Activated CD4-positive, alpha-beta T cell treated with anti-CD3 and anti-CD28 coated beads, Interleukin-2, amount 50 U/mL, for 1 hour (primary cell): Measurements from ENCODE around the gene HAUS8.
"Not testable (repeated sequence)": the region's sequence is repeated elsewhere in the genome, so short reads cannot be mapped to it uniquely, and the experiment has no call there.

Experiments used
- DNase-seq: peaks from one replicate; pipeline ENCODE4 v3.0.0-alpha.2; 2020

Gene HAUS8

DNA sequence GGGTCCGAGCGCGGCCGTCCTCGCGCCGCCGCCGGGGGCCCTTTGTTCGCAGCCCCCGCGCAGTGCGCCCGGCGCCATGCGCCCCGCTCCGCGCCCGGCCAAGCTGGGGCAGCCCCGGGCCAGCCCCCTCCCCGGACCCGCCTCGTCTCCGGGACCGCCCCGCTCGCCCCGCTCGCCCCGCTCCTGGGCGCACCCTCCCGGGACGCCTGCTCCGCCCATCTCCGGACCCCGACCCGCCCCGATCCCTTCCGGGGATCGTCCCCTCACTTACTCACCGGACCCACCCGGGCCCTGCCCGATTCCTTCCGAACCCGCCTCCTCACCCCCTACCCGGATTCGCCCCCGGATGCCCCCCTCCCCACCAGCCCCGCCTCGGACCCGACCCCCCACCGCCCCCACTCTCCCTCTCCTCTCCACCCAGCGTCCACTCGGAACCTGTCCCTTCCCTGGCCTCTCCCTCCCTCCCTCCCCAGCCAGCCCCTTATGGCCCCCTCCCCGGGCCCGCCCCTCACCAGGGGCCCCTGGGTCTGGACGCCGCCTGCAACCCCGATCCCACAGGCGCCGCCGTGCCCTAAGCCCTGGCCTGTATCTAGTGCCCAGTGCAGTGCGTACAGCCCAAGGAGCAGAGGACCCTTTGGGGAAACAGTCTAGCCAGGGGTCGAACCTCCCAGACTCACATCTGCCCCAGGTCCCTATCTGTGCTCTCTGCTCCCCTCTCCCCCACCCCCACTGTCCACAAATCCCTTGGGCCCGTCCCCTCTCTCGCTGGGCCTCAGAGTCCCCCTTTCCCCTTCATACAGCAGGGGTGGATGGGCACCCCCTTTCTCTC is 48.3 kb downstream of the HAUS8 start, which contains the start of gene CPAMD8:
TSS of gene CPAMD8 (minus strand) at position 105 of the 829 bp plus-strand sequence. CDS start 168 bp downstream, outside the sequence.
- DNase-seq, result no peak

- no peak for DNase-seq
Observed at GRCh38 chr19:17025991-17026658, 49.1 kb downstream of the HAUS8 start.

DNA sequence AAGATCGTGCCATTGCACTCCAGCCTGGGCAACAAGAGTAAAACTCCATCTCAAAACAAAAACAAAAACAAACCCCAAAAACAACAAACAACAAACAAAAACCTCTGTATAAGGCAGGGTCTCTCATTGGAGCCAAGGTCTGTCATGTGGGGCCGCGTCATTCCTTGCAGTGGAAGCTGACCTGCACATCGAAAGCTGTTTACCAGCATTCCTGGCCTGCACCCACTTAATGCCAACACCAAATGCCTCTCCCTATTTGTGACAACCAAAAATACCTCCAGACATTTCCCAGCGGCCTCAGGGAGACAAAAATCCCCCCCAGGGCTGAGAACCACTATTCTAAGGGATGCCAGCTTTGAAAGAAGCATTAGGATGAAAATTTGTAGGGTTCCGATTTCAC is 49.9 kb downstream of the HAUS8 start:
- no peak for DNase-seq

DNA sequence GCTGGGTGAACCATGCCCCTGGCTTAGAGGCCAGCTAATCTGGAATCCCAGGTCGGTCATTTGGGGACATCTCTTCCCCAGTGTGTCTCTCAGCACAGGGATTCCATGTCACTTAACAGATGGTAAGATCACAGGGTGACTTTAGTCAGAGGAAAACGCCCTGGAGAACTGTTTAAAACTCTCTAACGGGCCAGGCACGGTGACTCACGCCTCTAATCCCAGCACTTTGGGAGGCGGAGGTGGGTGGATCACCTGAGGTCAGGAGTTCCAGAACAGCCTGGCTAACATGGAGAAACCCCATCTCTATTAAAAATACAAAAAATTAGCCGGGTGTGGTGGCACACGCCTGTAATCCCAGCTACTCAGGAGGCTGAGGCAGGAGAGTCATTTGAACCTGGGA is 50.3 kb downstream of the HAUS8 start:
- DNase-seq, result not testable (repeated sequence)

DNA sequence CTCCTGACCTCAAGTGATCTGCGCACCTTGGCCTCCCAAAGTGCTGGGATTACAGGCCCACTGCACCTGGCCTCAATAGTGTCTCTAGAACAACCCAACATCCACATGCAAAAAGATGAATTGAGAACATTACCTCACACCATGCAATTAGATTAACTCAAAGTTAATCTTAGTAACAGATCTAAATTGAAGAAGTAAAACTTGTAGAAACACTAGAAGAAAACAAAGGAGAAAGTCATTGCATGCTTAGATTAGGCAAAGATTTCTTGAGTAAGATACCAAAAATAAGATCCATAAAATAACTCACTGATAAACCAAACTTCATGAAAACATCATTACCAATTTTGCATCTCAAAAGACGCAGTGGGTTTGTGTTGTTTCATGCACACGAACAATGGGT is 51.4 kb downstream of the HAUS8 start:
- no peak for DNase-seq

- DNase-seq, result no peak
Observed at GRCh38 chr19:17022738-17023137, 52.5 kb downstream of the HAUS8 start.

DNA sequence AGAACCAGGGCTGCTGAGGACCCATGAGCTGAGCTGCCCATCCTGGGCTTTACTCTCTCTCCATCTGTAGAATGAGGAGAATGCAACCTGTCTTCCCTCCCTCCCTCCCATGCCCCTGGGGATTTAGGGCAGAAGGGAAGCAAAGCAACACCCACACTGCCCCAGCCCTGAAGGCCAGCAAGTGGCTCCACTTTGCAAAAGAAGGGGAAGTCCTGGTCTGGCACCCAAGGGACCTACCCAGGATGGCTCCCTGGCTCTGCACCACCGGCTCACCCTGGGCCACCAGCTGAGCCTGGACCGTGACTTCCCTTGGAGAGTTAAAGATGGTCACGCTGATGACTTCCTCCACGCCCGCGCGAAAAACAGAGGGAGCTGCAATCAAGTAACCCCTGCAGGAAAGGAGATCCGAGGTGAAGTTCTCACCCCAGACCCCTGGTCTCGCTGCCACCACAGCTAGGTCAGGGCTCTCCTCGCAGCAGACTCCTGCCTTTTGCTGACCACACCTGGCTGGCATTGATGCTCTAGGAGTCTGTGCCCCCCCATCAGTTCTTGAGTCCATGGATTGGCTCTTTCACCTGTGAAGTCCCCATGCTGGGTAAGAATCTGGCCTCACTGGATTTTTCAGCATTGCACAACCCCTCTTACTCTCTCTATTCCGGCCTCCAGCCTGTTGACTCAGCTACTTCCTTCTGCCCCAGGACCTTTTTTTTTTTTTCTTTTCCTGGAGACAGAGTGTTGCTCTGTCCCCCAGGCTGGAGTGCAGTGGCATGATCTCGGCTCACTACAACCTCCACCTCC is 53.3 kb downstream of the HAUS8 start:
- no peak for DNase-seq

DNA sequence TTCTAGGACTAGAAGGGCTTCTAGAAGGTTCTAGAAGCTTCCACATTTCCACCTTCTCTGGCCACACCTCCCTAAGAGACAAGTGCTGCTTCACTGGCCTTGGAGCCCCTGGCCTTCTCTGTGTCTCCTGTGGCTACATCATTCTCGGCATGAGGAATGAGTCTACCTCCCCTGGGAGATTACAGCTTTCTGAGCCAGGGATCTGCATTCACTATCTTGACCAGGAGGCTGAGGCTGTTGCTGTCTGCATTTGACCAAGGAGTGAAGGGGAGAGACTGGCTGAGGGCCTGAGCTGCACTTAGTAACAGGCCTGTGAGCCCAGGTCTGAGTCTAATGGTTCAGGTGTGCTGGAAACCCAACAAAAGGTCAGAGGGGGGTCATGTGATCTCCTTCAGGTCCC is 53.9 kb downstream of the HAUS8 start:
- no peak for DNase-seq

- no peak for DNase-seq
Observed at GRCh38 chr19:17020823-17021222, 54.4 kb downstream of the HAUS8 start.

DNA sequence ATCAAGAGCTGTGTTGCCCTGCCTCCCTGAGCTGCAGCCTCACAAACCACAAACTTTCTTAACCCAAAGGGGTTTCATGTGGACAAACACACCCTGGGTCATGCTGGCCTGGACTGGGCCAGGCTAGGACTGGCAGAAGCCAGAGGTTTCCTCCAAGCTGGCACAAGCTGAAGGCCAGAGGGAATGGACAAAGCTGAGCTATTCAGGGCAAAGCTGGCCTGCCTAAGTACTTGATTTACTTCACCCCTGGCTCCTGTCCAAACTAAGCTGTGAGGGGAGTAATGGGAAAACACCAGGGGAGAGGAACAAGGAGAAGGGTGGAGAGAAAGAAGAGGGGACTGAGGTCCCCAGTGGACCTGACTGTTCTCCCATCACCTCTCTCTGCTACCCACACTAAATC is 54.9 kb downstream of the HAUS8 start:
- no peak for DNase-seq

DNA sequence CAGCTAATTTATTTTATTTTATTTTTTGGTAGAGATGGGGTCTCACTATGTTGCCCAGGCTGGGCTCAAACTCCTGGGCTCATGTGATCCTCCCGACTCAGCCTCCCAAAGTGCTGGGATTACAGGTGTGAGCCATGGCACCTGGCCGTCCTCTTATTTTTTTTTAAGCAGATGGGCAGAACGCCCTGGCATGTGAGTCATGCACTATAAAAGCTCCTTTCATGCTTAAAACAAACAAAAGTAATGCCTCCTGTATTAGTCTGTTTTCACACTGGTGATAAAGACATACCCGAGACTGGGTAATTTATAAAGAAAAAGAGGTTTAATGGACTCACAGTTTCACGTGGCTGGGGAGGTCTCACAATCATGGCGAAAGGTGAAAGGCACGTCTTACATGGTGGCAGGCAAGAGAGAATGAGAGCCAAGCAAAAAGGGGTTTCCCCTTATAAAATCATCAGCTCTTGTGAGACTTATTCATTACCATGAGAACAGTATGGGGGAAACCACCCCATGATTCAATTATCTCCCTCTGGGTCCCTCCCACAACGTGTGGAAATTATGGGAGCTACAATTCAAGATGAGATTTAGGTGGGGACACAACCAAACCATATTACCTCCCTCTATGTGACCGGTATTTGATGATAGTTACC is 60.9 kb downstream of the HAUS8 start:
- DNase-seq, result not testable (repeated sequence)

- DNase-seq, result no peak
Observed at GRCh38 chr19:17011485-17011884, 63.8 kb downstream of the HAUS8 start.

- no peak for DNase-seq
Observed at GRCh38 chr19:17006579-17006978, 68.7 kb downstream of the HAUS8 start.

GRCh38 chr19:17005000-17005399 is 70.3 kb downstream of the HAUS8 start:
- no peak for DNase-seq

DNA sequence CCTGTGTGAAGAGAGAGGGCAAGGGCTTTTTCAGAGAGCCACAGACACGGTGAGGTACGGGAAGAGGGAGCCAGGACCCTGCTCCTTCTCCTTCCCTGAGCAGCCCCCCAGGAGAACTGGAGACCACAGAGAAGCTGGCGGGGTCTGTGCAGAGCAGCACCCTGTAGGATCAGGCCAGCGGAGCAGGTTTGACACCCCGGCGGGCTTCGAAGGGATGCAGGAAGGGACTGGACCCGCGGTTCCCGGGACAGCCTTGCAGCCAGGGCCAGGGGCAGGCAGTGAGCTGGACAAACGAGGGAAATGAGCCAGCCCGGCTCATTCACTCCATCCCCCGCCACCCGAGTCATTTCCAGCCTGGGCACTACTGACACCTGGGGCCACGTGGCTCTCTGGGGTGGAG is 70.9 kb downstream of the HAUS8 start:
- no peak for DNase-seq

- DNase-seq, result no peak
Observed at GRCh38 chr19:17002455-17002854, 72.8 kb downstream of the HAUS8 start.

- peak; percentile 74 for DNase-seq
Observed at GRCh38 chr19:17001603-17002183, 73.6 kb downstream of the HAUS8 start.
